Mammary epithelial cell (primary cell): ENCODE measurements around the gene ADSS2.

ENCODE experiments used
- EZH2 ChIP-seq: IDR thresholded peaks from 2 replicates; pipeline ENCODE4 v1.6.1; 2012; ENCODE audit warnings: low read length, inconsistent platforms, borderline replicate concordance
- TF ChIP-seq, protein P1 (sequence below), 2 donors: IDR thresholded peaks in 1 of 2; conservative IDR thresholded peaks in 1 of 2; 2 replicates each; pipeline ENCODE4 v1.5.1; 2011 to 2012; ENCODE audit warnings: inconsistent platforms in 2 of 2, low read length in 2 of 2, mild to moderate bottlenecking in 2 of 2, control low read depth in 1 of 2, low read depth in 1 of 2; ENCODE audit not compliant: insufficient read depth in 1 of 2; ENCODE audit errors: extremely low read depth in 1 of 2

DNA sequence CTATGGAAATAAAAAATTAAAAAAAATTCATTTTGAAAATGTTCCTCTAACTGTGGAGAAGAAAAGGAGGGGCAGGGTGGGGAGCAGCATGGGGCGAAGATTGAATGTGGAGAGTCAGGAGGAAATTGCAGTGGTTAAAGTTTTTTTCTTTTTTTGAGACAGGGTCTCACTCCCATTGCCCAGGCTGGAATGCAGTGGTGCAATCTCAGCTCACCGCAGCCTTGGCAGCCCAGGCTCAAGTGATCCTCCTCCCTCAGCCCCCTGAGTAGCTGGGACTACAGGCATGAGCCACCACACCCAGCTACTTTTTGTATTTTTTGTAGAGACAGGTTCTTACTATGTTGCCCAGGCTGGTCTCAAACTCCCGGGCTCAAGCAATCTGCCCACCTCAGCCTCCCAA lies 67.6 kb downstream of the ADSS2 start:
- TF ChIP-seq, protein P1, sequence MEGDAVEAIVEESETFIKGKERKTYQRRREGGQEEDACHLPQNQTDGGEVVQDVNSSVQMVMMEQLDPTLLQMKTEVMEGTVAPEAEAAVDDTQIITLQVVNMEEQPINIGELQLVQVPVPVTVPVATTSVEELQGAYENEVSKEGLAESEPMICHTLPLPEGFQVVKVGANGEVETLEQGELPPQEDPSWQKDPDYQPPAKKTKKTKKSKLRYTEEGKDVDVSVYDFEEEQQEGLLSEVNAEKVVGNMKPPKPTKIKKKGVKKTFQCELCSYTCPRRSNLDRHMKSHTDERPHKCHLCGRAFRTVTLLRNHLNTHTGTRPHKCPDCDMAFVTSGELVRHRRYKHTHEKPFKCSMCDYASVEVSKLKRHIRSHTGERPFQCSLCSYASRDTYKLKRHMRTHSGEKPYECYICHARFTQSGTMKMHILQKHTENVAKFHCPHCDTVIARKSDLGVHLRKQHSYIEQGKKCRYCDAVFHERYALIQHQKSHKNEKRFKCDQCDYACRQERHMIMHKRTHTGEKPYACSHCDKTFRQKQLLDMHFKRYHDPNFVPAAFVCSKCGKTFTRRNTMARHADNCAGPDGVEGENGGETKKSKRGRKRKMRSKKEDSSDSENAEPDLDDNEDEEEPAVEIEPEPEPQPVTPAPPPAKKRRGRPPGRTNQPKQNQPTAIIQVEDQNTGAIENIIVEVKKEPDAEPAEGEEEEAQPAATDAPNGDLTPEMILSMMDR (conservative IDR thresholded peaks at IDR 0.05 in 1 of 2, IDR thresholded peaks at IDR 0.05 in 1 of 2; ENCODE audit: extremely low read depth in 1 of 2, insufficient read depth in 1 of 2, low read depth in 1 of 2, low read length in 2 of 2) = no peak
- no peak for TF ChIP-seq EZH2
